ENCODE data around the gene F12. TPM values are rescaled to one million over a fixed set of nuclear protein-coding genes. Genes with fewer than 3 reads are reported as not detected.
"Not testable (repeated sequence)": the region's sequence is repeated elsewhere in the genome, so short reads cannot be mapped to it uniquely, and the experiment has no call there.

F12 gene
- total RNA-seq, 1 donor from 2014 or later, result 0.69 TPM

DNA sequence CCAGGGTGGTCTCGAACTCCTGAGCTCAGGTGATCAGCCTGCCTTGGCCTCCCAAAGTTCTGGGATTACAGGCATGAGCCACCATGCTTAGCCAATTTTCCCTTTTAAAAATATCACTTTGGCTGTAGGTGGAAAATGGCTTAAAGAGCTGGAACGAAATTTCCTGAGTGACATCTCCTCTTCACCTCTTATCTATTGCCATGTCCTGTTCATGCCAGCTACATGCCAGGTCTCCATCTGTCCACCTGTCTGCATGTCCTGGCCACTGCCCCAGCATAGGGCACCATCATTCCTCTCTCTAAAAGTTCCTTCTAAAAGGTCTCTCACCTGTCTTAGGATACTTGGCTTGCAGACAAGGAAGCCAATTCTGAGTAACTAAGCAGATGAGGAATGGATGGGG is 14.3 kb upstream of the F12 start:
- intact Hi-C loops (cut with DNase I), result no loop called here
- H3K4me3 ChIP-seq, result no peak overlapping the region
- DNase-seq, result no peak
- H3K4me1 ChIP-seq, result peaks cover 20% of the 10 kb centered on the region
- no peak for ATAC-seq
- no peak for TF ChIP-seq CTCF (IDR thresholded peaks at IDR 0.05)
- no peaks in the 10 kb centered on the region for H3K9me3 ChIP-seq
- no peaks in the 10 kb centered on the region for H3K27me3 ChIP-seq
- H3K27ac ChIP-seq, result no peak overlapping the region
- H3K36me3 ChIP-seq, result no peaks in the 10 kb centered on the region

GRCh38 chr5:177421062-177421798 is 11.9 kb upstream of the F12 start:
- ATAC-seq (no peak), DNase-seq (no peak)
- Histone ChIP-seq H3K4me3 (no peak overlapping the region), H3K27me3 (no peaks in the 10 kb centered on the region), H3K36me3 (no peaks in the 10 kb centered on the region), H3K4me1 (peaks cover 16% of the 10 kb centered on the region), H3K9me3 (no peaks in the 10 kb centered on the region), H3K27ac (no peak overlapping the region)
- intact Hi-C loops (cut with DNase I), result no loop called here
- no peak for TF ChIP-seq CTCF (IDR thresholded peaks at IDR 0.05)

DNA sequence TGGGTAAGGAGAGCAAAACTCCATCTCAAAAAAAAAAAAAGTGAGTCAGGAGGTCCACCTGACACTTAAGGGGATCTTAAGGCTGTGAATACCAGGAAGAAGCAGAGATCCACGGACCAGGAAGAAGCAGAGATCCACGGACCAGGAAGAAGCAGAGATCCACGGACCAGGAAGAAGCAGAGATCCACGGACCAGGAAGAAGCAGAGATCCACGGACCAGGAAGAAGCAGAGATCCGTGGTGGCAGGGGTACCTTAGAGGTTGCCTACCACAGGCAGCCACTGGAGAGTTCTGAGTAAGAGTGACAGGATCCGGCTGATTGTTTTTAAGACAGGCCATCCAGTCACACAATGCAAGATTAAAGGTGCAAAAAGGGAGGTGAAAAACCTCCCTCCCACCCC is 11.1 kb upstream of the F12 start:
- DNase-seq; H3K4me3 ChIP-seq; ATAC-seq; intact Hi-C loops (cut with DNase I); H3K27ac ChIP-seq; H3K27me3 ChIP-seq; H3K9me3 ChIP-seq; H3K36me3 ChIP-seq: not testable (repeated sequence)
- H3K4me1 ChIP-seq, result peaks cover 13% of the 10 kb centered on the region

GRCh38 chr5:177419046-177419445 is 9.7 kb upstream of the F12 start:
- ATAC-seq, result peak; percentile 27

DNA sequence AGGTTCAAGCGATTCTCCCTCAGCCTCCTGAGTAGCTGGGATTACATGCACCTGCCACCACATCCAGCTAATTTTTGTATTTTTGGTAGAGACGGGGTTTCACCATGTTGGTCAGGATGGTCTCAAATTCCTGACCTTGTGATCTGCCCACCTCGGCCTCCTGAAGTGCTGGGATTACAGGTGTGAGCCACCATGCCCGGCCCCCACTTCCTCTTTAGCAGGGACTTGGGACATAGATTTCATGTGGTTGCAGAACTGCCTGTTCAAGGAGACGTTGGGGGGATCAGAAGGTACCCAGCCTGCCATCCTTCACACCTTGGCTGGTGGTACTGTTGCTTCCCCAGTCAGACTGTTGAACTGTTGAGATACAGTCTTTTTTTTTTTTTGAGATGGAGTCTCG is 7.7 kb upstream of the F12 start:
- H3K27me3 ChIP-seq; H3K36me3 ChIP-seq; intact Hi-C loops (cut with DNase I); ATAC-seq; DNase-seq; H3K4me1 ChIP-seq; H3K9me3 ChIP-seq; H3K4me3 ChIP-seq: not testable (repeated sequence)
- peak overlapping the region; percentile 70 for H3K27ac ChIP-seq

More at GRCh38 chr5:177419046-177419445, 9.7 kb upstream of the F12 start:
- Histone ChIP-seq H3K4me1 (peaks cover 9% of the 10 kb centered on the region), H3K27ac (no peak overlapping the region), H3K9me3 (no peaks in the 10 kb centered on the region), H3K4me3 (no peak overlapping the region), H3K27me3 (no peaks in the 10 kb centered on the region), H3K36me3 (no peaks in the 10 kb centered on the region)
- TF ChIP-seq CTCF (IDR thresholded peaks at IDR 0.05), result no peak
- DNase-seq, result no peak
- intact Hi-C loops (cut with DNase I), result no loop called here

GRCh38 chr5:177414481-177414880 is 5.1 kb upstream of the F12 start:
- Histone ChIP-seq H3K4me3 (no peak overlapping the region), H3K36me3 (no peaks in the 10 kb centered on the region), H3K27me3 (no peaks in the 10 kb centered on the region), H3K9me3 (no peaks in the 10 kb centered on the region), H3K27ac (no peak overlapping the region), H3K4me1 (peaks cover 9% of the 10 kb centered on the region)
- ATAC-seq (no peak), DNase-seq (no peak)
- TF ChIP-seq CTCF (IDR thresholded peaks at IDR 0.05), result no peak
- intact Hi-C loops (cut with DNase I), result no loop called here
